A549 (cell line): ENCODE measurements around the gene SPINK2.

Source experiments
- CTCF ChIP-seq: fragments of >200 bp; sonication (Bioruptor Twin); formaldehyde crosslinking; IDR thresholded peaks from 3 replicates; pipeline ENCODE4 v1.5.1; 2016
- EP300 ChIP-seq, 2 experiments: fragments of >200 bp; sonication (Bioruptor Twin); formaldehyde crosslinking; IDR thresholded peaks; 2 replicates in 1 of 2; 3 replicates in 1 of 2; pipeline ENCODE4 v1.6.1; 2016 to 2017
- JUN ChIP-seq, 2 experiments: fragments of >200 bp; sonication (Bioruptor Twin); formaldehyde crosslinking; IDR thresholded peaks; 2 replicates in 1 of 2; 3 replicates in 1 of 2; pipeline ENCODE4 v1.6.1; 2016 to 2017
- NFE2L2 ChIP-seq: fragments of 150-350 bp; conservative IDR thresholded peaks from 2 replicates; pipeline ENCODE4 v1.6.1; 2014; ENCODE audit warnings: low read length
- POLR2A ChIP-seq: IDR thresholded peaks from 2 replicates; pipeline ENCODE4 v1.6.1; 2012; ENCODE audit warnings: mild to moderate bottlenecking, low read length
- TF ChIP-seq, protein P1 (sequence below): fragments of 450-650 bp; IDR thresholded peaks from 2 replicates; pipeline ENCODE4 v1.6.1; 2014; ENCODE audit warnings: antibody characterized with exemption

DNA sequence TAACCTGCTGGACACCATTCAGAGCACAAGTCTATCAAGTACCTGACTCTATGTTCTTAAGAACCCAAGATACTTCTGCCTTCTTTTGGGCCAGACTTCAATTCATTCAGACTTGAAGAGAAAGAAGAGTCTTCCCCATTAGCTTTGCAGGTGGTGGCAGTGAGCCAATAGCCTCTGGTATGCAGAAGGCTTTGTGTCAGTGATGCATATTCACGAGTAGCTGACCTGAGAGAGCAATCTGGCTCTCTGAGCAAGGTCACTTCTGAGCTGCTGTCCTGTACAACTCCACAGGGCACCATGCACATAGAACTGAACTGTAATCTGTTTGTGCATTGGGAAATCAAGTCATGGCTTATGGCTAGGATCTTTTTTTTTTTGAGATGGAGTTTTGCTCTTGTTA, 39.9 kb upstream of the SPINK2 start:
- TF ChIP-seq CTCF (no peak), POLR2A (no peak), EP300 (IDR thresholded peaks at IDR 0.05) (no peak), NFE2L2 (no peak), JUN (IDR thresholded peaks at IDR 0.05) (no peak)
- TF ChIP-seq, protein P1, sequence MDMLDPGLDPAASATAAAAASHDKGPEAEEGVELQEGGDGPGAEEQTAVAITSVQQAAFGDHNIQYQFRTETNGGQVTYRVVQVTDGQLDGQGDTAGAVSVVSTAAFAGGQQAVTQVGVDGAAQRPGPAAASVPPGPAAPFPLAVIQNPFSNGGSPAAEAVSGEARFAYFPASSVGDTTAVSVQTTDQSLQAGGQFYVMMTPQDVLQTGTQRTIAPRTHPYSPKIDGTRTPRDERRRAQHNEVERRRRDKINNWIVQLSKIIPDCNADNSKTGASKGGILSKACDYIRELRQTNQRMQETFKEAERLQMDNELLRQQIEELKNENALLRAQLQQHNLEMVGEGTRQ: no peak
